ENCODE measurements around the gene ASB18. TPM values are rescaled to one million over a fixed set of nuclear protein-coding genes. Genes with fewer than 3 reads are reported as not detected.

ASB18 gene
- total and polyA plus RNA-seq, 7 experiments from 2014 or later: not detected

DNA sequence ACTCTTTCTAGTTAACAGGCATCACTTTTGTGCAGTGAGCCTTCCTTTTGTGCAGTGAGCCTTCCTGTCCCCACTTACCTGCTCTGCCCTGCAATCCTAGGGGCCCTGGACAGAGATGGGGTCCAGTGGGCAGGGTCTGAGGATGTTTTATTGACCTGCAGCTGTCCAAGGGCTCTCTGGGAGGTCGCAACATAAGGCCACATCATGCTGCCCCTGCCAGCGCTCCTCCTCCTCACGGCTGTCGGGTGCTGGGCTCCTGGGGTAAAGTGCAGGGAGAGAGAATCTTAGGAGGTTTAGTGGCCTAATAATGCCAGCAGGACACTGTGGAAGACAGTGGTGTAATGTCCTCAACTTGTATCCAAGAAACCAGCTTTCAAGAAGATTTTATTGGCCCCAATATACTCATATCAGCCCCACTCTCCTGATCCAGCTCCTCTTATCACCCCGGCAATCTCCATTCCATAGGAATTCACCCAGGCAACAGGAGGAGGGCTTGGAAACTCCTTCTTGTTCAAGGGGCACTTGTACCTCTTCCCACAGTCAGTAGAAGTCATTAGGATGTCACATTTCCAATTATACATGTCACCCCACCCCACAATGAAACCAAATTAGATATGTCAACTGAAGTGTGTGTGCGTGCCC, 41.9 kb upstream of the ASB18 start:
- no peaks in the 10 kb centered on the region for H3K36me3 ChIP-seq (ENCODE audit: control insufficient read depth in 2 of 3, insufficient read depth in 3 of 3, low read length in 3 of 3)
- intact Hi-C loops (cut with micrococcal nuclease): no loop called here
- ChIA-PET POLR2A (no interaction called here), CTCF (interaction anchor here (0.7 kb wide), 1 partner anchor 622 kb away, joined by 3 read pairs; no protein-coding TSS in a partner anchor)
- H3K27me3 ChIP-seq (ENCODE audit: control insufficient read depth in 2 of 2, insufficient read depth in 2 of 2, low read length in 2 of 2): no peaks in the 10 kb centered on the region
- Mint-ChIP-seq H3K4me1 (no peaks in the 10 kb centered on the region), H3K27me3 (peaks cover 0 to 21% (median 14%) of the 10 kb centered on the region in 5 donors), H3K4me3 (no peak overlapping the region), H3K27ac (no peak overlapping the region), H3K36me3 (no peaks in the 10 kb centered on the region), H3K9me3 (peaks cover 0 to 2% (median 0%) of the 10 kb centered on the region in 11 donors)
- DNase-seq: no peak
- no peak overlapping the region for H3K4me3 ChIP-seq (ENCODE audit: low read length)
- H3K9me3 ChIP-seq (ENCODE audit: control insufficient read depth in 2 of 3, low read length in 3 of 3): no peaks in the 10 kb centered on the region
- H3K4me1 ChIP-seq (ENCODE audit: control insufficient read depth in 2 of 2, insufficient read depth in 2 of 2, low read length in 2 of 2): no peaks in the 10 kb centered on the region
- H3K27ac ChIP-seq (ENCODE audit: low read depth, low read length): no peak overlapping the region
- no peak for ATAC-seq

DNA sequence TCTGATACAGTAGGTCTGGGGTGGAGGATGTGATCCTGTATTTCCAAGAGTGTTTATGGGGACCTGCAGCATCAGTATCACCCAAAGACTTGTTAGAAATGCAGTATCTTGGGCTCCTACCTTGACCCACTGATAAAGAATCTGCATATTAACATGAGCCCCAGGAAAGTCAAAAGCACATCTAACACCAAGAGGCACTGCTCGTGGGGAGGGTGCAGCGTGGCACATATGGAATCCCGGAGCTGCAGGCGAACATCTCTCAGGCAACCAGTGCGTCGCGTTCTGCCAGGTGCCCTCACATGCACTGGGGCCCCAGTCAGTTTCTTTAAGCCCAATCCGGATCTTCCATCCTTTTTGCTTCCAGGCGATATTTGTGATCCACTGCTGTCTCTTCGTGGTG, 41.3 kb upstream of the ASB18 start:
- Histone ChIP-seq H3K4me1 (ENCODE audit: control insufficient read depth in 2 of 2, insufficient read depth in 2 of 2, low read length in 2 of 2) (no peaks in the 10 kb centered on the region), H3K4me3 (ENCODE audit: low read length) (no peak overlapping the region), H3K27ac (ENCODE audit: low read depth, low read length) (no peak overlapping the region), H3K36me3 (ENCODE audit: control insufficient read depth in 2 of 3, insufficient read depth in 3 of 3, low read length in 3 of 3) (no peaks in the 10 kb centered on the region), H3K9me3 (ENCODE audit: control insufficient read depth in 2 of 3, low read length in 3 of 3) (no peaks in the 10 kb centered on the region), H3K27me3 (ENCODE audit: control insufficient read depth in 2 of 2, insufficient read depth in 2 of 2, low read length in 2 of 2) (no peaks in the 10 kb centered on the region)
- no peaks in the 10 kb centered on the region for H3K36me3 Mint-ChIP-seq
- no peak overlapping the region for H3K4me3 Mint-ChIP-seq
- H3K9me3 Mint-ChIP-seq: no peaks in the 10 kb centered on the region
- intact Hi-C loops (cut with micrococcal nuclease): no loop called here
- POLR2A ChIA-PET: no interaction called here
- no peak for DNase-seq
- CTCF ChIA-PET: no interaction called here
- no peaks in the 10 kb centered on the region for H3K4me1 Mint-ChIP-seq
- ATAC-seq: no peak
- H3K27me3 Mint-ChIP-seq: peaks cover 0 to 19% (median 14%) of the 10 kb centered on the region in 5 donors
- no peak overlapping the region for H3K27ac Mint-ChIP-seq

DNA sequence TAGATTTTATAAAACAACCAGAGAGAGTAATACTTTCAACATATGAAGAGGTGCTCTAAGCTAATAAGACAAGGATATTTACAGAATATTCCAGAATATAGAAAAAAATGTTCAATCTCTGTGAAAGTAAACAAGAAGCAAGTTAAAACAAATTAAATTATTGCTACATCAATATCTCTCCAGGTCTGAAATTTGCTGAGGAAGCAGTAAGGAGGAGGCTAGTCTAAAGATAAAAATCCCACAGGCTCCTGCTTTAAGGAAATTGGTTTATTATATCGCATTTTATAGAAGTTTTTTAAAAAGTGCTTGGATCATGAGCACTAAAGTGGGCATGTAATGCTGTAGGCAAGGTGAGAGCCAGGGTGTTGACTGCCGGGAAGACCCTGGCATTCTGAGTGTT, 39.7 kb upstream of the ASB18 start:
- ChIA-PET POLR2A (no interaction called here), CTCF (no interaction called here)
- Histone ChIP-seq H3K4me1 (ENCODE audit: control insufficient read depth in 2 of 2, insufficient read depth in 2 of 2, low read length in 2 of 2) (no peaks in the 10 kb centered on the region), H3K9me3 (ENCODE audit: control insufficient read depth in 2 of 3, low read length in 3 of 3) (no peaks in the 10 kb centered on the region), H3K36me3 (ENCODE audit: control insufficient read depth in 2 of 3, insufficient read depth in 3 of 3, low read length in 3 of 3) (no peaks in the 10 kb centered on the region), H3K27me3 (ENCODE audit: control insufficient read depth in 2 of 2, insufficient read depth in 2 of 2, low read length in 2 of 2) (no peaks in the 10 kb centered on the region), H3K27ac (ENCODE audit: low read depth, low read length) (no peak overlapping the region), H3K4me3 (ENCODE audit: low read length) (no peak overlapping the region)
- Mint-ChIP-seq H3K36me3 (no peaks in the 10 kb centered on the region), H3K9me3 (peaks cover 0 to 4% (median 0%) of the 10 kb centered on the region in 11 donors), H3K4me1 (no peaks in the 10 kb centered on the region), H3K27me3 (peaks cover 0 to 17% (median 12%) of the 10 kb centered on the region in 5 donors), H3K27ac (no peak overlapping the region), H3K4me3 (no peak overlapping the region)
- intact Hi-C loops (cut with micrococcal nuclease): no loop called here
- no peak for ATAC-seq
- DNase-seq: no peak

DNA sequence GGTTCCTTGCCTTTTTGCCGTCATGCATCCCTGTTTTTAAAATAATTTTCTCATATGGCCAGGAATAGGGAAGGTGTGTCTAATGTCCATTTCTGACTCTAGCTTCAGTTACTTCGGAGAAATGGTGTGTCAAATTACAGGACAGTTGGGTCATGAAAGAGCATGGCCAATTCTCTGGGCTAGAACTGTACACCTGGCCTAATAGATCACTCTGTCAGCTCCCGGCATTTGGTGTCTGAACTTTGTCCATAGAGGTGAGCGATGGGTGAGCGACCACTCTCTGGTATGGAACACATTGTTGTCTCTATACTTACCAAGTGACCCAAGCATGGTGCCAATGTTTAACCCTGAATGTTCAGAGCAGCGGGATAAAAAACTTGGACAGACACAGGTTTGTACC, 38.3 kb upstream of the ASB18 start:
- peaks cover 0 to 4% (median 0%) of the 10 kb centered on the region in 11 donors for H3K9me3 Mint-ChIP-seq
- no peaks in the 10 kb centered on the region for H3K4me1 Mint-ChIP-seq
- peaks cover 0 to 16% (median 10%) of the 10 kb centered on the region in 5 donors for H3K27me3 Mint-ChIP-seq

DNA sequence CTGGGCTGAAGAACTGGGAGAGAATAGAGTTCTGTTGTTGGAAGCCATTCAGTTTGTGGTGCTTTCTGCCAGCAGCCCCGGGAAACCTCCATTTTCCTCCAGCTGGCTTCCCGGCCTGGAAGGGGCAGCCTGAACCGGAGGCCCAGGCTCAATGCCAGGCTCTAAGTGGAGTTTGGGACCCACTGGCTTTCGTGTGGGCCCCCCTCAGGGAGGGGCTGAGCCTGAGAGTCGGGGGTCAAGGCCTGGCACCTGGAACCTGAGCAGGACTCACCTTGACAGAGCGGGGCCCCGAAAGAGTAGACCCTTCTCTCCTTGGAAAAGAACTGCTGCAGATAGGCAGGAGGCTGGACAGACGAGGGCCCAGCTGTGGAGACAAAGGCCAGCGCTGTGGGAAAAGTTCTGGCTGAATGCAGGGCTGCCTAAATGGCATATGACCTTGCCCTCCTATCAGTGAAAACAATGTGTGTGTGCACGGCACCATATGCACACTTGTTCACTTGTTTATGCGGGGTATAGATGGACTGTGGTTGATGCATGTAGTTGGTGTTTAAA, 34.8 kb upstream of the ASB18 start:
- POLR2A ChIA-PET: no interaction called here
- peaks cover 0 to 4% (median 0%) of the 10 kb centered on the region in 11 donors for H3K9me3 Mint-ChIP-seq
- no peaks in the 10 kb centered on the region for H3K4me1 ChIP-seq (ENCODE audit: control insufficient read depth in 2 of 2, insufficient read depth in 2 of 2, low read length in 2 of 2)

More for the DNA sequence above, 38.3 kb upstream of the ASB18 start:
- POLR2A ChIA-PET: no interaction called here
- H3K27ac ChIP-seq (ENCODE audit: low read depth, low read length): no peak overlapping the region
- DNase-seq (no peak), ATAC-seq (no peak)
- H3K4me3 Mint-ChIP-seq: no peak overlapping the region
- H3K27me3 ChIP-seq (ENCODE audit: control insufficient read depth in 2 of 2, insufficient read depth in 2 of 2, low read length in 2 of 2): no peaks in the 10 kb centered on the region
- CTCF ChIA-PET: no interaction called here
- H3K4me3 ChIP-seq (ENCODE audit: low read length): no peak overlapping the region
- no peaks in the 10 kb centered on the region for H3K9me3 ChIP-seq (ENCODE audit: control insufficient read depth in 2 of 3, low read length in 3 of 3)
- H3K27ac Mint-ChIP-seq: no peak overlapping the region
- H3K36me3 Mint-ChIP-seq: no peaks in the 10 kb centered on the region
- no peaks in the 10 kb centered on the region for H3K36me3 ChIP-seq (ENCODE audit: control insufficient read depth in 2 of 3, insufficient read depth in 3 of 3, low read length in 3 of 3)
- intact Hi-C loops (cut with micrococcal nuclease): no loop called here
- no peaks in the 10 kb centered on the region for H3K4me1 ChIP-seq (ENCODE audit: control insufficient read depth in 2 of 2, insufficient read depth in 2 of 2, low read length in 2 of 2)

DNA sequence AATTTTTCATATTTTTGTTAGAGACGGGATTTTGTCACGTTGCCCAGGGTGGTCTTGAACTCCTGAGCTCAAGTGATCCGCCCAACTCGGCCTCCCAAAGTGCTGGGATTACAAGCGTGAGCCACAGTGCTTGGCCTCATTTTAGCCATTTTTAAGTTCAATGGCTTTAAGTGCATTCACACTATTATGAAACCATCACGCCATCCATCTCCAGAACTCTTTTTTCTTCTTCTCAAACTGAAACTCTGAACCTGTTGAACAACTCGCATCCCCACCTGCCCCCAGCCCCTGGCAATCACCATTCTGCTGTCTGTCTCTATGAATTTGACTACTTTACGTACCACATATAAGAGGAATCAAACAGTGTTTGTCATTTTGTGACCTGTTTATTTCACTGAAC, 31.3 kb upstream of the ASB18 start:
- H3K27ac ChIP-seq (ENCODE audit: low read depth, low read length): no peak overlapping the region
- H3K36me3 ChIP-seq (ENCODE audit: control insufficient read depth in 2 of 3, insufficient read depth in 3 of 3, low read length in 3 of 3): no peaks in the 10 kb centered on the region
- no peaks in the 10 kb centered on the region for H3K4me1 Mint-ChIP-seq
- ChIA-PET CTCF (no interaction called here), POLR2A (no interaction called here)
- no peaks in the 10 kb centered on the region for H3K9me3 ChIP-seq (ENCODE audit: control insufficient read depth in 2 of 3, low read length in 3 of 3)
- no peak overlapping the region for H3K4me3 ChIP-seq (ENCODE audit: low read length)
- DNase-seq (no peak), ATAC-seq (no peak)
- H3K27me3 ChIP-seq (ENCODE audit: control insufficient read depth in 2 of 2, insufficient read depth in 2 of 2, low read length in 2 of 2): no peaks in the 10 kb centered on the region
- no peak overlapping the region for H3K27ac Mint-ChIP-seq
- intact Hi-C loops (cut with micrococcal nuclease): no loop called here
- peaks cover 0 to 4% (median 0%) of the 10 kb centered on the region in 11 donors for H3K9me3 Mint-ChIP-seq
- no peaks in the 10 kb centered on the region for H3K4me1 ChIP-seq (ENCODE audit: control insufficient read depth in 2 of 2, insufficient read depth in 2 of 2, low read length in 2 of 2)
- peaks cover 0 to 3% (median 0%) of the 10 kb centered on the region in 5 donors for H3K36me3 Mint-ChIP-seq
- H3K27me3 Mint-ChIP-seq: peaks cover 0 to 36% (median 17%) of the 10 kb centered on the region in 5 donors
- no peak overlapping the region for H3K4me3 Mint-ChIP-seq

More for the DNA sequence above, 34.8 kb upstream of the ASB18 start:
- Mint-ChIP-seq H3K27ac (no peak overlapping the region), H3K27me3 (peaks cover 0 to 28% (median 10%) of the 10 kb centered on the region in 5 donors), H3K4me1 (no peaks in the 10 kb centered on the region), H3K36me3 (peaks cover 0 to 3% (median 0%) of the 10 kb centered on the region in 5 donors), H3K4me3 (no peak overlapping the region)
- Histone ChIP-seq H3K9me3 (ENCODE audit: control insufficient read depth in 2 of 3, low read length in 3 of 3) (no peaks in the 10 kb centered on the region), H3K27me3 (ENCODE audit: control insufficient read depth in 2 of 2, insufficient read depth in 2 of 2, low read length in 2 of 2) (no peaks in the 10 kb centered on the region), H3K4me3 (ENCODE audit: low read length) (no peak overlapping the region), H3K27ac (ENCODE audit: low read depth, low read length) (no peak overlapping the region), H3K36me3 (ENCODE audit: control insufficient read depth in 2 of 3, insufficient read depth in 3 of 3, low read length in 3 of 3) (no peaks in the 10 kb centered on the region)
- intact Hi-C loops (cut with micrococcal nuclease): no loop called here
- ATAC-seq (no peak), DNase-seq (no peak)
- CTCF ChIA-PET: no interaction called here

DNA sequence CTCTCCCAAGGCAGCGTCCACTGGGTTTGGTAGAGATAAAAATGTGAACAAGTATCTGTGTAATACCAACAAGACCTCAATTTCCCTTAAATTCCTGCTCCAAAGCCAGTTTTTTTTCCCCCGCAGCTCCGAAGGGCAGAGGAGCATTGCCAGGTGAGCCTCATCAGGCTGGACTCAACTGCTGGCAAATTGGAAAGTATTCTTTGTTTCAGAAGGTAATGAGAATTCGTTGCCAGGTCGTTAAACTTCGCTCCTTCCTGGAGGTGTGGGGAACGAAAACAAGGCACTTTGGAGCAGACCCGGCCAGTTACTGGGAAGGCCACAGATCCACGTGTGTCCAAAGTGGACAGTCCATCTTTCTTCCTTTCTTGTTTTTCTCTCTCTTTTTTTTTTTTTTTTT, 30.4 kb upstream of the ASB18 start:
- peaks cover 0 to 4% (median 0%) of the 10 kb centered on the region in 11 donors for H3K9me3 Mint-ChIP-seq
- Histone ChIP-seq H3K4me3 (ENCODE audit: low read length) (no peak overlapping the region), H3K9me3 (ENCODE audit: control insufficient read depth in 2 of 3, low read length in 3 of 3) (no peaks in the 10 kb centered on the region), H3K27ac (ENCODE audit: low read depth, low read length) (no peak overlapping the region), H3K36me3 (ENCODE audit: control insufficient read depth in 2 of 3, insufficient read depth in 3 of 3, low read length in 3 of 3) (no peaks in the 10 kb centered on the region), H3K4me1 (ENCODE audit: control insufficient read depth in 2 of 2, insufficient read depth in 2 of 2, low read length in 2 of 2) (no peaks in the 10 kb centered on the region), H3K27me3 (ENCODE audit: control insufficient read depth in 2 of 2, insufficient read depth in 2 of 2, low read length in 2 of 2) (no peaks in the 10 kb centered on the region)
- no peak overlapping the region for H3K4me3 Mint-ChIP-seq
- peaks cover 0 to 37% (median 20%) of the 10 kb centered on the region in 5 donors for H3K27me3 Mint-ChIP-seq
- ATAC-seq (no peak), DNase-seq (no peak)
- H3K36me3 Mint-ChIP-seq: peaks cover 0 to 3% (median 0%) of the 10 kb centered on the region in 5 donors
- no peak overlapping the region for H3K27ac Mint-ChIP-seq
- ChIA-PET CTCF (no interaction called here), POLR2A (no interaction called here)
- no peaks in the 10 kb centered on the region for H3K4me1 Mint-ChIP-seq
- intact Hi-C loops (cut with micrococcal nuclease): no loop called here

Measured in naive thymus-derived CD4-positive, alpha-beta T cell (primary cell).